H1 (cell line): ENCODE results near the gene NFIA. TPM values are rescaled to one million over a fixed set of nuclear protein-coding genes. Genes with fewer than 3 reads are reported as not detected.

Source experiments
- BRCA1 ChIP-seq: IDR thresholded peaks from 2 replicates; pipeline ENCODE4 v1.6.1; 2012; ENCODE audit warnings: low read depth, low read length, improper control_type of control experiment
- EGR1 ChIP-seq: IDR thresholded peaks from 2 replicates; pipeline ENCODE4 v1.6.1; 2011; ENCODE audit warnings: low read depth, low read length, borderline replicate concordance
- EP300 ChIP-seq, 2 experiments: IDR thresholded peaks; 1 replicate in 1 of 2; 2 replicates in 1 of 2; pipeline ENCODE4 v1.6.1; 2011 to 2012; ENCODE audit warnings: low read depth in 2 of 2, low read length in 2 of 2, mild to moderate bottlenecking in 2 of 2, borderline replicate concordance in 1 of 2, inconsistent platforms in 1 of 2, moderate library complexity in 1 of 2
- SUZ12 ChIP-seq: fragments of 200-600 bp; sonication (generic); IDR thresholded peaks from 2 replicates; pipeline ENCODE4 v1.6.1; 2012; ENCODE audit warnings: mild to moderate bottlenecking, inconsistent platforms, low read length, moderate library complexity, mixed read lengths
- TAF7 ChIP-seq: optimal IDR thresholded peaks from 2 replicates; pipeline ENCODE3; 2011; ENCODE audit warnings: low read depth, mild to moderate bottlenecking, inconsistent platforms, low read length, moderate library complexity, borderline replicate concordance
- polyA plus RNA-seq, 7 experiments: library from polyadenylated mRNA; depleted of rRNA in 3 of 7; stranded (reverse) in 5 of 7; unstranded in 2 of 7; fragments of >200 nt in 5 of 7; fragments of 200-250 nt in 2 of 7; gene quantifications; 1 replicate in 5 of 7; 2 replicates in 1 of 7; 4 replicates in 1 of 7; pipeline versions ENCODE4 v1.2.1 to v1.2.3, GENCODE V29; 2011 to 2013; ENCODE audit warnings: missing spikeins in 2 of 7, mixed read lengths in 2 of 7
- total RNA-seq: library from RNA; stranded (reverse); fragmentation: NEBNext Ultra II Directional; extraction: Animal tissue kit (Norgen Biotek cat#: 25700); gene quantifications from 2 replicates; pipeline ENCODE4 v1.2.1, GENCODE V29; 2021
- TF ChIP-seq, protein P1 (sequence below): fragments of 300-600 bp; sonication (generic); IDR thresholded peaks from 2 replicates; pipeline ENCODE4 v1.7.1; 2012; ENCODE audit warnings: low read length, moderate library complexity, mild to moderate bottlenecking, inconsistent platforms; ENCODE audit not compliant: insufficient replicate concordance

Gene NFIA
- total and polyA plus RNA-seq, 2 of the 8 experiments (the other 6 are each of a cell fraction or from before 2014, with no cell fraction given) = 1.8 to 2.3 TPM

DNA sequence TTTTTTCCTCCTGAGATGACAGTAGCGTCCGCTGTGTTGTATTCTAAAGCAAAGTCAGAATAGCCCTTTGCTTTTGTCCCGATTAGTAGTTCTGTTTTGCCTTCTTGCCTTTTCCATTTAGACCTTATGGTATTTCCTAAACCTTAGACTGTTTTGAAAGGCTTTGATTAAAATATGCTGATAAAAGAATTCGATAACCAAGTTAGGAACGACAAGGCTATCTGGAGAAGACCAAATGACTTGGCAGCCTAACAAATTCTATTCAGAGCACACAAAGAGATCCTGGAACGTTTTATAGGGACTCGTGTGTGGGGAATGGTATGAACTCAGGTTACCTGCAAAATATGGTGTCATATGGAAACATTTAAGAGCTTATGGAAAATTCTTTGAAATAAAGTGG, 42.9 kb downstream of the NFIA start (continued):
- TF ChIP-seq EP300 (IDR thresholded peaks at IDR 0.05; ENCODE audit: borderline replicate concordance in 1 of 2, low read depth in 2 of 2, low read length in 2 of 2) (no peak), SUZ12 (no peak), TAF7 (no peak), EGR1 (no peak), BRCA1 (no peak)
- TF ChIP-seq, protein P1, sequence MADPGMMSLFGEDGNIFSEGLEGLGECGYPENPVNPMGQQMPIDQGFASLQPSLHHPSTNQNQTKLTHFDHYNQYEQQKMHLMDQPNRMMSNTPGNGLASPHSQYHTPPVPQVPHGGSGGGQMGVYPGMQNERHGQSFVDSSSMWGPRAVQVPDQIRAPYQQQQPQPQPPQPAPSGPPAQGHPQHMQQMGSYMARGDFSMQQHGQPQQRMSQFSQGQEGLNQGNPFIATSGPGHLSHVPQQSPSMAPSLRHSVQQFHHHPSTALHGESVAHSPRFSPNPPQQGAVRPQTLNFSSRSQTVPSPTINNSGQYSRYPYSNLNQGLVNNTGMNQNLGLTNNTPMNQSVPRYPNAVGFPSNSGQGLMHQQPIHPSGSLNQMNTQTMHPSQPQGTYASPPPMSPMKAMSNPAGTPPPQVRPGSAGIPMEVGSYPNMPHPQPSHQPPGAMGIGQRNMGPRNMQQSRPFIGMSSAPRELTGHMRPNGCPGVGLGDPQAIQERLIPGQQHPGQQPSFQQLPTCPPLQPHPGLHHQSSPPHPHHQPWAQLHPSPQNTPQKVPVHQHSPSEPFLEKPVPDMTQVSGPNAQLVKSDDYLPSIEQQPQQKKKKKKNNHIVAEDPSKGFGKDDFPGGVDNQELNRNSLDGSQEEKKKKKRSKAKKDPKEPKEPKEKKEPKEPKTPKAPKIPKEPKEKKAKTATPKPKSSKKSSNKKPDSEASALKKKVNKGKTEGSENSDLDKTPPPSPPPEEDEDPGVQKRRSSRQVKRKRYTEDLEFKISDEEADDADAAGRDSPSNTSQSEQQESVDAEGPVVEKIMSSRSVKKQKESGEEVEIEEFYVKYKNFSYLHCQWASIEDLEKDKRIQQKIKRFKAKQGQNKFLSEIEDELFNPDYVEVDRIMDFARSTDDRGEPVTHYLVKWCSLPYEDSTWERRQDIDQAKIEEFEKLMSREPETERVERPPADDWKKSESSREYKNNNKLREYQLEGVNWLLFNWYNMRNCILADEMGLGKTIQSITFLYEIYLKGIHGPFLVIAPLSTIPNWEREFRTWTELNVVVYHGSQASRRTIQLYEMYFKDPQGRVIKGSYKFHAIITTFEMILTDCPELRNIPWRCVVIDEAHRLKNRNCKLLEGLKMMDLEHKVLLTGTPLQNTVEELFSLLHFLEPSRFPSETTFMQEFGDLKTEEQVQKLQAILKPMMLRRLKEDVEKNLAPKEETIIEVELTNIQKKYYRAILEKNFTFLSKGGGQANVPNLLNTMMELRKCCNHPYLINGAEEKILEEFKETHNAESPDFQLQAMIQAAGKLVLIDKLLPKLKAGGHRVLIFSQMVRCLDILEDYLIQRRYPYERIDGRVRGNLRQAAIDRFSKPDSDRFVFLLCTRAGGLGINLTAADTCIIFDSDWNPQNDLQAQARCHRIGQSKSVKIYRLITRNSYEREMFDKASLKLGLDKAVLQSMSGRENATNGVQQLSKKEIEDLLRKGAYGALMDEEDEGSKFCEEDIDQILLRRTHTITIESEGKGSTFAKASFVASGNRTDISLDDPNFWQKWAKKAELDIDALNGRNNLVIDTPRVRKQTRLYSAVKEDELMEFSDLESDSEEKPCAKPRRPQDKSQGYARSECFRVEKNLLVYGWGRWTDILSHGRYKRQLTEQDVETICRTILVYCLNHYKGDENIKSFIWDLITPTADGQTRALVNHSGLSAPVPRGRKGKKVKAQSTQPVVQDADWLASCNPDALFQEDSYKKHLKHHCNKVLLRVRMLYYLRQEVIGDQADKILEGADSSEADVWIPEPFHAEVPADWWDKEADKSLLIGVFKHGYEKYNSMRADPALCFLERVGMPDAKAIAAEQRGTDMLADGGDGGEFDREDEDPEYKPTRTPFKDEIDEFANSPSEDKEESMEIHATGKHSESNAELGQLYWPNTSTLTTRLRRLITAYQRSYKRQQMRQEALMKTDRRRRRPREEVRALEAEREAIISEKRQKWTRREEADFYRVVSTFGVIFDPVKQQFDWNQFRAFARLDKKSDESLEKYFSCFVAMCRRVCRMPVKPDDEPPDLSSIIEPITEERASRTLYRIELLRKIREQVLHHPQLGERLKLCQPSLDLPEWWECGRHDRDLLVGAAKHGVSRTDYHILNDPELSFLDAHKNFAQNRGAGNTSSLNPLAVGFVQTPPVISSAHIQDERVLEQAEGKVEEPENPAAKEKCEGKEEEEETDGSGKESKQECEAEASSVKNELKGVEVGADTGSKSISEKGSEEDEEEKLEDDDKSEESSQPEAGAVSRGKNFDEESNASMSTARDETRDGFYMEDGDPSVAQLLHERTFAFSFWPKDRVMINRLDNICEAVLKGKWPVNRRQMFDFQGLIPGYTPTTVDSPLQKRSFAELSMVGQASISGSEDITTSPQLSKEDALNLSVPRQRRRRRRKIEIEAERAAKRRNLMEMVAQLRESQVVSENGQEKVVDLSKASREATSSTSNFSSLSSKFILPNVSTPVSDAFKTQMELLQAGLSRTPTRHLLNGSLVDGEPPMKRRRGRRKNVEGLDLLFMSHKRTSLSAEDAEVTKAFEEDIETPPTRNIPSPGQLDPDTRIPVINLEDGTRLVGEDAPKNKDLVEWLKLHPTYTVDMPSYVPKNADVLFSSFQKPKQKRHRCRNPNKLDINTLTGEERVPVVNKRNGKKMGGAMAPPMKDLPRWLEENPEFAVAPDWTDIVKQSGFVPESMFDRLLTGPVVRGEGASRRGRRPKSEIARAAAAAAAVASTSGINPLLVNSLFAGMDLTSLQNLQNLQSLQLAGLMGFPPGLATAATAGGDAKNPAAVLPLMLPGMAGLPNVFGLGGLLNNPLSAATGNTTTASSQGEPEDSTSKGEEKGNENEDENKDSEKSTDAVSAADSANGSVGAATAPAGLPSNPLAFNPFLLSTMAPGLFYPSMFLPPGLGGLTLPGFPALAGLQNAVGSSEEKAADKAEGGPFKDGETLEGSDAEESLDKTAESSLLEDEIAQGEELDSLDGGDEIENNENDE = no peak
- TF ChIP-seq, all 59 proteins: peak for 0
